Measurements from ENCODE around the gene WASHC3. TPM values are rescaled to one million over a fixed set of nuclear protein-coding genes. Genes with fewer than 3 reads are reported as not detected.
"Not testable (repeated sequence)": the region's sequence is repeated elsewhere in the genome, so short reads cannot be mapped to it uniquely, and the experiment has no call there.

Gene WASHC3
- total RNA-seq, 4 donors from 2014 or later = 35.7 to 80.9 (median 47.0) TPM

GRCh38 chr12:102026728-102027127, 35.1 kb downstream of the WASHC3 start:
- Histone ChIP-seq H3K27ac (no peak overlapping the region), H3K4me3 (no peak overlapping the region), H3K36me3 (peaks cover 0 to 5% (median 0%) of the 10 kb centered on the region in 3 donors), H3K4me1 (no peaks in the 10 kb centered on the region), H3K9me3 (no peaks in the 10 kb centered on the region), H3K27me3 (no peaks in the 10 kb centered on the region)
- no peak for DNase-seq
- TF ChIP-seq POLR2A (IDR thresholded peaks at IDR 0.05) = no peak

GRCh38 chr12:102024765-102025164, 37.0 kb downstream of the WASHC3 start:
- DNase-seq = no peak
- H3K27me3 ChIP-seq = no peaks in the 10 kb centered on the region
- no peak for TF ChIP-seq POLR2A (IDR thresholded peaks at IDR 0.05)
- TF ChIP-seq, protein P1, sequence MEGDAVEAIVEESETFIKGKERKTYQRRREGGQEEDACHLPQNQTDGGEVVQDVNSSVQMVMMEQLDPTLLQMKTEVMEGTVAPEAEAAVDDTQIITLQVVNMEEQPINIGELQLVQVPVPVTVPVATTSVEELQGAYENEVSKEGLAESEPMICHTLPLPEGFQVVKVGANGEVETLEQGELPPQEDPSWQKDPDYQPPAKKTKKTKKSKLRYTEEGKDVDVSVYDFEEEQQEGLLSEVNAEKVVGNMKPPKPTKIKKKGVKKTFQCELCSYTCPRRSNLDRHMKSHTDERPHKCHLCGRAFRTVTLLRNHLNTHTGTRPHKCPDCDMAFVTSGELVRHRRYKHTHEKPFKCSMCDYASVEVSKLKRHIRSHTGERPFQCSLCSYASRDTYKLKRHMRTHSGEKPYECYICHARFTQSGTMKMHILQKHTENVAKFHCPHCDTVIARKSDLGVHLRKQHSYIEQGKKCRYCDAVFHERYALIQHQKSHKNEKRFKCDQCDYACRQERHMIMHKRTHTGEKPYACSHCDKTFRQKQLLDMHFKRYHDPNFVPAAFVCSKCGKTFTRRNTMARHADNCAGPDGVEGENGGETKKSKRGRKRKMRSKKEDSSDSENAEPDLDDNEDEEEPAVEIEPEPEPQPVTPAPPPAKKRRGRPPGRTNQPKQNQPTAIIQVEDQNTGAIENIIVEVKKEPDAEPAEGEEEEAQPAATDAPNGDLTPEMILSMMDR (IDR thresholded peaks at IDR 0.05) = no peak
- no peak overlapping the region for H3K4me3 ChIP-seq
- H3K4me1 ChIP-seq = no peaks in the 10 kb centered on the region
- H3K9me3 ChIP-seq = no peaks in the 10 kb centered on the region
- no peak overlapping the region for H3K27ac ChIP-seq
- peaks cover 0 to 5% (median 0%) of the 10 kb centered on the region in 3 donors for H3K36me3 ChIP-seq

- no peaks in the 10 kb centered on the region for H3K9me3 ChIP-seq
Measured at GRCh38 chr12:102023343-102023930, 38.4 kb downstream of the WASHC3 start.

GRCh38 chr12:102022286-102022685, 39.5 kb downstream of the WASHC3 start:
- Histone ChIP-seq H3K9me3 (no peaks in the 10 kb centered on the region), H3K27ac (no peak overlapping the region), H3K36me3 (peaks cover 0 to 5% (median 4%) of the 10 kb centered on the region in 3 donors), H3K27me3 (no peaks in the 10 kb centered on the region), H3K4me3 (no peak overlapping the region), H3K4me1 (no peaks in the 10 kb centered on the region)
- DNase-seq = no peak
- no peak for TF ChIP-seq POLR2A (IDR thresholded peaks at IDR 0.05)
- TF ChIP-seq, protein P1 (IDR thresholded peaks at IDR 0.05) = no peak

More at GRCh38 chr12:102023343-102023930, 38.4 kb downstream of the WASHC3 start:
- Histone ChIP-seq H3K27me3 (no peaks in the 10 kb centered on the region), H3K27ac (peak overlapping the region in 1 of 4 donors; percentile 18), H3K36me3 (peaks cover 0 to 5% (median 0%) of the 10 kb centered on the region in 3 donors), H3K4me1 (no peaks in the 10 kb centered on the region), H3K4me3 (no peak overlapping the region)
- no peak for DNase-seq
- TF ChIP-seq, protein P1 (IDR thresholded peaks at IDR 0.05) = no peak
- no peak for TF ChIP-seq POLR2A (IDR thresholded peaks at IDR 0.05)

DNA sequence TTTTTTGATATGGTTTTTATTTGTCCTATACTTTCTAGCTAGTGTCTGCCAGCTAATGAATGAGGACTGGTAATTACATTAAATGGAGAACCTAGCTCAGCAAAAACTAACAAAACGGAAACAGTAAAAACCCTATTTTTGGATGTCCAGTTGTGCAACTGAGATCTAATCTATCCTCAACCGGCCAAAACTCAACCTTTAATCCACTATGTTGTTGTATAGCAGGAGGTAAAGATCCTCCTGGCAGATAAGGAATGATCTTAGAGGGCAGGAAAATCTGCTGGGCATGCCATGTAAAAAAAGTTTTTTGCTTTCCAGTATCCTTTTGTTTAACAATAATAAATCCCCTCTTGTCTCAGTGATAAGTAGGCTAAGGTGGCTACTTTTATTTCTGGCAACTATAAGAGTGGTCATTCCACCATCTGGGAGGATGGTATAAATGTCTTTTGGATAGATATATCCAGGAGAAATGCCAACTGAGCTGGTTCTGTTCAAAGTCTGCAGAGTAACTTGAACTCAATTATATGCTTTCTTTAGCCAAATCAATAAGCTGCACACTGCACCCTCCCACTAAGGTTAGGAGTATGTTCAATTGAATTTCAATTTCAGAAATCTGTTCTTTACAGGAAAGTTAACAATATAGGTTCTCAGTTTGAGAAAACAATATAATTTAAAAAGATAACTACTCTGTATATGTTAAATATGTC, 40.1 kb downstream of the WASHC3 start:
- no peaks in the 10 kb centered on the region for H3K4me1 ChIP-seq
- H3K4me3 ChIP-seq = no peak overlapping the region
- peaks cover 0 to 5% (median 4%) of the 10 kb centered on the region in 3 donors for H3K36me3 ChIP-seq
- H3K9me3 ChIP-seq = no peaks in the 10 kb centered on the region
- no peak for TF ChIP-seq POLR2A (IDR thresholded peaks at IDR 0.05)
- TF ChIP-seq, protein P1 (IDR thresholded peaks at IDR 0.05) = no peak
- H3K27me3 ChIP-seq = no peaks in the 10 kb centered on the region
- DNase-seq = no peak
- H3K27ac ChIP-seq = no peak overlapping the region

GRCh38 chr12:102018607-102019006, 43.2 kb downstream of the WASHC3 start:
- H3K27me3 ChIP-seq, H3K4me3 ChIP-seq, H3K4me1 ChIP-seq, H3K9me3 ChIP-seq, DNase-seq, H3K27ac ChIP-seq: not testable (repeated sequence)
- peaks cover 0 to 18% (median 4%) of the 10 kb centered on the region in 3 donors for H3K36me3 ChIP-seq
